ENCODE data around the gene CYBC1.

The CYBC1 gene

GRCh38 chr17:82405051-82405450 is 45.5 kb downstream of the CYBC1 start:
- FAIRE-seq: no peak

- no peak for FAIRE-seq
Observed at GRCh38 chr17:82403662-82404660, 46.6 kb downstream of the CYBC1 start.

DNA sequence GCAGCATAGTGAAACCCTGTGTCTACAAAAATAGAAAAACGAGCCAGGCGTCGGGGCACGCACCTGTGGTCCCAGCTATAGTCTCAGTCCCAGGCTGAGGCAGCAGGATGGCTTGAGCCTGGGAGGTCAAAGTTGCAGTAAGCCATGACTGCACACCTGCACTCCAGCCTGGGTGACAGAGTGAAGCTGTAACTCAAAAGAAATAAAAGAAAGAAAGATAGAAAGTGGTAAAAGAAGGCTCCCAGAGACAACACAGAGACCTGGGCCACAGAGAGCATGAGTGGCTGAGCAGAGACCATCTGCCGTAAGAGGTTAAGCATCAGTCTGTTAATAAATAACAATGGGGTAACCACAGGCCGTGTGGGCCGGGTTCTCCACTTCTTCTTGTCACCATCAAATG is 47.7 kb downstream of the CYBC1 start:
- no peak for FAIRE-seq

- FAIRE-seq: no peak
Observed at GRCh38 chr17:82400830-82401229, 49.7 kb downstream of the CYBC1 start.

GRCh38 chr17:82400206-82400605 is 50.3 kb downstream of the CYBC1 start:
- FAIRE-seq: no peak

DNA sequence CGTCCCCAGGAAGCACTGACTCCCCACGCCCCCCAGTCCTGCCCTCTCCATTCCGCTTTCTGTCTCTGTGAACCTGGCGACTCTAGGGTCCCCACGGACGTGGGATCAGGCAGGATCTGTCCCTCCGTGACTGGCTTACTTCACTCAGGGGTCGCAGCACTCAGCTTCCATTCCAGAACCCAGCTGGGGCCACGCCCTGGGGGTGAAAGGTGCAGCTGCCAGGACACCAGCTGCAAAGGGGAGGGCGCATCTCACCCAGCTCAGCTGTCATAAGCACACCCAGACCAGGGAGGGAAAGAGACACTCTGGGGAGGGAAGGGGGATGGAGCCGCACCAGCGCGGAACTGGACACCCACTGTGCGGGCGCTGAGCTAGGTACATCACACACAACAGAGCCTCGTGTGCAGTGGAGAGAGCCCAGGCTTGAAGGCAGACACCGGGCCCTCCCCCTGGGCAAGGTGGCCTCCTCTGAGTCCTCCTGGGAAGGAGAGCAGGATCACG is 50.9 kb downstream of the CYBC1 start:
- no peak for FAIRE-seq

GRCh38 chr17:82399041-82399441 is 51.5 kb downstream of the CYBC1 start:
- no peak for FAIRE-seq

DNA sequence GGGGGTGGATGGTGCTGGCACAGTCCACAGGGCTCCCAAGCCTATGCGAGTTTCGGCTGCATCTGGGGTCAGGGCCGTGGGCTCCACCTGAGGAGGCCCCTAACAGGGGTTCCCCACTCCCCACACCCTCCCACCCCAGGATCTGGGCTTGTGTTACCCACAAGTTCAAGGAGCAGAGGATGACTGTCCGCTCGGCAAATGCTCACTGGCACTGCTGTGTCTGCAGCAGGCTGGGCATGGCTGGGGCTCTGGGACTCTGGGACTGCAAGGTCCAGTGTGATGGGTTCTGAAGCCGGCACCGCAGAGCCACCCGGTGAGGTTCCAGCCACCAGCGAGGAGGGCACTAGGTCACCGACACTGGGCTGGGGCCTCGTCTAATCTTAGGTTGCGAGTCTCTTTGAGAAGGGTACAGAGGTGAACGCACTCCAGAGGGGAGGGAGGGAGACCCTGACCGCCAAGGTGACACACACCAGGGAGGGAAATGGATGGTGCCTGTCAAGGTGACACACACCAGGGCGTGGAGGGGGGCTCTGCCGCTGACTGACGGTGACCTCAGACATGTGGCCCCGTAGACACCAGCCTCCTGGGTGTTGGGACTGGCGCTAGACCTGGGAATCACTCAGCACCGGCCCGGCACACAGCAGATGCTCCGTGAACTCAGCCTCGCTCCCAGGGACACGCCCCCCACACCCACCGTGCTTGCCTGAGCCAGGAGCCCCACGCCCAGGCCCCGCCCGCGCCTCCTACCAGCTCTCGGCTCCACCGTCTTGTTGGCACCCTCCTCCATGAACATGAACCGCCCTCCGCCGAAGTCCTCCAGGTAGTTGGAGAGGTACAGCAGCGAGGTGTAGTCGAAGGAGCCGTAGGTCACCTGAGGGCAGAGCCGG is 52.9 kb downstream of the CYBC1 start:
- FAIRE-seq: no peak

DNA sequence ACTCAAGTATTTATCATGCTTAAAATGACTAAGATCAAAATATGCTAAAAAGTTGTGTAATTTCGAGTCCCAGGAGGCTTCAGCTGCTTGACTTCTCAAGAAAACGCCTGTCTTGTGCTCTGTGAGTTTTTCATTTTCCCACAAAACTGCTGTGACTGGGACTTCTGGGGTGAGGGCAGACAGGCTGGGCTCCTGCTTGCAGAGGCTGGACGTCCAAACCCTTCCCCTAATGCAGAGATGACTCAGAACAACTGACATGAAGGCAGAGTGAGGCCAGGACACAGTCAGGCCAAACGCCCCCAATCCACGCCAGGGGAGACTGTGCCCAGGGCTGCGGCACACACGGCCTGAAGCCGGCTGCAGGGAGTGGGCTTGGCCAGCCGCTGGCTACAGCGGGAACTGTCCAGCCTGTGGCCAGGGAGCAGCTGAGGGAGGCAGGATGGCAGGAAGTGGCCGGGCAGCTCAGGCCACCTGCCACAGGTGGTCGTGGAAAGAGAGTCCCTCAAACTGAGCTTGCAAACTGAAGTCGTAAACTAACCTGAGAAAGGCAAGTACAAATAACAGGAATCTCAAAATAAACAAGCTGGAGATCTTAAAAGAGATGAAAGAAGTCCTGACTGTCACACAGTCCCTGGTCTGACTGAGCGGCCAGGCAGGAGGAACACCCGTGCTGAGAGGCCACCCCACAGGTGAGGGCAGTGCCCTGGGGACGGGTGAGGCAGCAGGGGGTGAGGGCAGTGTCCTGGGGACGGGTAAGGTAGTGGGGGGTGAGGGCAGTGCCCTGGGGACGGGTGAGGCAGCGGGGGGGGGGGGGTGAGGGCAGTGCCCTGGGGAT is 53.7 kb downstream of the CYBC1 start:
- no peak for FAIRE-seq

GRCh38 chr17:82394278-82394677 is 56.3 kb downstream of the CYBC1 start:
- FAIRE-seq: no peak

DNA sequence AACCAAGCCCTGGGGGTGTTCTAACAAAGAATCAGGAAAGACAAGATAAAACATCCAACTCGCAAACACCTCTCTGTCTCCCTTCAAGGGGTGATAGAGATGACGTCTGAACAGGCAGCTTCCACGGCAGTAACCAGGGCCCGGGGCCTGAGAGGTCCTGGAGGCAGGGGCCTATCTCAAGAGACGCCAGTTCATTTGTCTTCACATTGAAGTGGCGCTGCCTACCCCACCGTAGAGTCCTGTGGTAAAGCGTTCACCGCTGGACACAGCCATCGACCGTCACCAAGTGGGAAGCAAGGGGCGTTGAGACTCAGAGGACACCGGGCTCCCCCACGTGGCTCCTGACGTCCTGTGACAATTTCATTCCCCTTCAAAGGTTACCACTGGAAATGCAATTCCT is 57.6 kb downstream of the CYBC1 start:
- no peak for FAIRE-seq
